Measurements from ENCODE around the gene PIGV.

DNA sequence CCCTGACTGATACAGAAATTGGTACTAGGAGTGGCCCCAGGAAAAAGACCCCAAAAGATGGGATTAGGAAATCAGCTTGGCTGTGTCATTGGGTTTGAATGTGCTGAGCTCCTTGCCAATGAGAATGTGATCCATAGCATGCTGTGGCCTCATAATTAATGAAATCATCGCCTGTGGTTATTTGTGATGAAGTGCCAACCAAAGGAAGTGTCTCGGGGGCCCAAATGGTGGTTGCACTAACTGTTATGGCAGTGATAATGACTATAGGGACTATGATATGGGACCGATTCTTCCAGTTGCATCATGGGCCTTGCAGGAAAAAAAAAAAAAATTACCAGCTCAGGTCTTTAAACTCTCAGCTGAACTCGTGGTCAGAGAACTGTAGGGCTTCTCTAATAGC is 23.3 kb downstream of the PIGV start:
- no peak for TF ChIP-seq EP300 (IDR thresholded peaks at IDR 0.05)
- no peak for TF ChIP-seq CTCF (IDR thresholded peaks at IDR 0.05)
- TF ChIP-seq POLR2A (IDR thresholded peaks at IDR 0.05), result no peak
